GM23338 (cell line): ENCODE measurements around the gene ALG5. TPM values are rescaled to one million over a fixed set of nuclear protein-coding genes. Genes with fewer than 3 reads are reported as not detected.

Source experiments
- ATAC-seq: fragments of 200-7000 bp; cut with Tn5 transposase; 3 replicates; pipeline ENCODE4 v1.9.1; 2020
- DNase-seq: peaks from one replicate; pipeline ENCODE4 v3.0.0-alpha.2; 2015; ENCODE audit warnings: low spot score
- H2AFZ ChIP-seq: fragments of 200-600 bp; sonication (generic); 2 replicates; pipeline ENCODE4 v1.8.0; 2016; ENCODE audit warnings: antibody characterized with exemption, mild to moderate bottlenecking, moderate library complexity
- H3F3A ChIP-seq: fragments of 200-600 bp; sonication (generic); replicated peaks from 2 replicates; pipeline ENCODE4 v1.8.0; 2017; ENCODE audit warnings: antibody characterized with exemption, mixed run types, low read depth
- H3K27ac ChIP-seq: fragments of 200-600 bp; sonication (generic); 2 replicates; pipeline ENCODE4 v1.6.1; 2016; ENCODE audit warnings: low read depth
- H3K27me3 ChIP-seq: fragments of 200-600 bp; sonication (generic); 2 replicates; pipeline ENCODE4 v1.8.0; 2016; ENCODE audit warnings: mild to moderate bottlenecking, mixed run types, moderate library complexity; ENCODE audit not compliant: insufficient read depth
- H3K36me3 ChIP-seq: fragments of 200-600 bp; sonication (generic); 2 replicates; pipeline ENCODE4 v1.8.0; 2016; ENCODE audit warnings: mild to moderate bottlenecking; ENCODE audit not compliant: insufficient read depth
- H3K4me1 ChIP-seq: fragments of 200-600 bp; sonication (generic); 2 replicates; pipeline ENCODE4 v1.8.0; 2016; ENCODE audit warnings: mild to moderate bottlenecking, moderate library complexity; ENCODE audit not compliant: insufficient read depth
- H3K4me2 ChIP-seq: fragments of 200-600 bp; sonication (generic); 2 replicates; pipeline ENCODE4 v1.7.1; 2017; ENCODE audit warnings: mixed run types
- H3K4me3 ChIP-seq: fragments of 200-600 bp; sonication (generic); 2 replicates; pipeline ENCODE4 v1.6.1; 2016; ENCODE audit warnings: mixed run types
- H3K79me2 ChIP-seq: fragments of 200-600 bp; sonication (generic); replicated peaks from 2 replicates; pipeline ENCODE4 v1.8.0; 2017; ENCODE audit warnings: mild to moderate bottlenecking; ENCODE audit not compliant: insufficient read depth
- H3K9me2 ChIP-seq: fragments of 200-600 bp; sonication (generic); 2 replicates; pipeline ENCODE4 v1.8.0; 2017; ENCODE audit not compliant: insufficient read depth
- H4K20me1 ChIP-seq: fragments of 200-600 bp; sonication (generic); replicated peaks from 2 replicates; pipeline ENCODE4 v1.8.0; 2017; ENCODE audit warnings: mild to moderate bottlenecking; ENCODE audit not compliant: insufficient read depth
- H3K27ac Mint-ChIP-seq: 2 replicates; pipeline ENCODE4 v1.8.0; 2020; ENCODE audit warnings: inconsistent platforms, mild to moderate bottlenecking, moderate library complexity, mixed read lengths
- H3K27me3 Mint-ChIP-seq: 3 replicates; pipeline ENCODE4 v1.8.0; 2022; ENCODE audit warnings: low read depth, mild to moderate bottlenecking, moderate library complexity, mixed read lengths, inconsistent platforms; ENCODE audit not compliant: insufficient read depth, poor library complexity
- H3K36me3 Mint-ChIP-seq: 3 replicates; pipeline ENCODE4 v1.8.0; 2021; ENCODE audit warnings: low read depth, mild to moderate bottlenecking, inconsistent platforms, moderate library complexity, mixed read lengths
- H3K4me1 Mint-ChIP-seq: 3 replicates; pipeline ENCODE4 v1.8.0; 2020; ENCODE audit warnings: mild to moderate bottlenecking, inconsistent platforms, mixed read lengths
- H3K4me3 Mint-ChIP-seq: 3 replicates; pipeline ENCODE4 v1.8.0; 2021; ENCODE audit warnings: moderate library complexity, mild to moderate bottlenecking, inconsistent platforms, mixed read lengths
- H3K9me3 Mint-ChIP-seq: 3 replicates; pipeline ENCODE4 v1.8.0; 2020; ENCODE audit warnings: moderate library complexity, mild to moderate bottlenecking, inconsistent platforms, mixed read lengths
- CREB1 ChIP-seq: fragments of 250-450 bp; sonication (Bioruptor Pico); IDR thresholded peaks from 2 replicates; pipeline ENCODE4 v1.5.0; 2020; ENCODE audit warnings: low read depth, mild to moderate bottlenecking, moderate library complexity
- EZH2 ChIP-seq: fragments of 200-600 bp; sonication (generic); IDR thresholded peaks from one replicate; pipeline ENCODE4 v1.8.0; 2017; ENCODE audit warnings: antibody characterized with exemption, mild to moderate bottlenecking, low read depth; ENCODE audit not compliant: unreplicated experiment
- EZH2phosphoT487 ChIP-seq: fragments of 200-600 bp; sonication (generic); IDR thresholded peaks from one replicate; pipeline ENCODE4 v1.8.1; 2018; ENCODE audit warnings: antibody characterized with exemption; ENCODE audit not compliant: unreplicated experiment
- JUNB ChIP-seq: IDR thresholded peaks from one replicate; pipeline ENCODE4 v1.6.1; 2016; ENCODE audit warnings: antibody characterized with exemption; ENCODE audit not compliant: unreplicated experiment
- NANOG ChIP-seq: IDR thresholded peaks from 2 replicates; pipeline ENCODE4 v1.6.1; 2016; ENCODE audit warnings: antibody characterized with exemption, borderline replicate concordance
- POLR2AphosphoS5 ChIP-seq: IDR thresholded peaks from 2 replicates; pipeline ENCODE4 v1.6.1; 2016; ENCODE audit warnings: antibody characterized with exemption, low read depth
- STAT1 ChIP-seq: IDR thresholded peaks from one replicate; pipeline ENCODE4 v1.6.1; 2016; ENCODE audit warnings: antibody characterized with exemption; ENCODE audit not compliant: unreplicated experiment
- ZNF114 ChIP-seq: fragments of 250-450 bp; sonication (Bioruptor Pico); IDR thresholded peaks from 2 replicates; pipeline ENCODE4 v1.5.0; 2020; ENCODE audit warnings: mild to moderate bottlenecking, moderate library complexity
- ZNF331 ChIP-seq: fragments of 250-450 bp; sonication (Bioruptor Pico); IDR thresholded peaks from 2 replicates; pipeline ENCODE4 v1.5.0; 2020; ENCODE audit warnings: low read depth, mild to moderate bottlenecking, moderate library complexity
- polyA plus RNA-seq: library from polyadenylated mRNA; unstranded; fragments of >200 nt; fragmentation: Nextera tagmentation; extraction: Ambion mirVana; gene quantifications from 2 replicates; pipeline ENCODE4 v1.2.1, GENCODE V29; 2016
- total RNA-seq: library from RNA; depleted of rRNA; stranded (reverse); fragments of >200 nt; shearing (Covaris generic); gene quantifications from 2 replicates; pipeline ENCODE4 v1.2.3, GENCODE V29; 2014
- TF ChIP-seq, protein P1 (sequence below), 2 experiments: fragments of 200-600 bp in 1 of 2; sonication (generic) in 1 of 2; conservative IDR thresholded peaks; 2 replicates each; pipeline versions ENCODE4 v1.5.1 to v1.6.1; 2016 to 2017; ENCODE audit warnings: antibody characterized with exemption in 2 of 2, low read depth in 2 of 2, mild to moderate bottlenecking in 2 of 2, moderate library complexity in 1 of 2
- TF ChIP-seq, protein P2 (sequence below): IDR thresholded peaks from one replicate; pipeline ENCODE4 v1.6.1; 2018; ENCODE audit warnings: antibody characterized with exemption; ENCODE audit not compliant: unreplicated experiment
- TF ChIP-seq, protein P3 (sequence below): IDR thresholded peaks from 2 replicates; pipeline ENCODE4 v1.6.1; 2016; ENCODE audit warnings: antibody characterized with exemption

The ALG5 gene
- total and polyA plus RNA-seq, 2 experiments from 2014 or later, result 15.6 to 34.0 TPM

DNA sequence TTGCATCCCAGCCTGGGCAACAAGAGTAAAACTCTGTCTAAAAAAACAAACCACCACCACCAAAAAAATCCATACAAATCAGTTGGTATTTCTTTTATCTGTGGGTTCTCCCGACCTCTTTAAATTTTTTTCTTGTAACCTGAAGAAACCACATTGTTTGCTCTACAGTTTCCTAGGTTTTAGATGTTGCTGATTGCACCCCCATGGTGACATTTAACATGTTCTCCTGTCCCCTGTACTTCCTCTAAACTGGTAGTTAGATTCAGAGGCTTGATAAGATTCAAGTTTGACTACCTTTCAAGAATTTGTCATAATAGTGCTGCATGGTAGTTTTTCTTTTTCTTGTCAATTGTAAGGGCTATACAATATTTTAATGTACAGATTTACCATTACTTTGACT, 24.0 kb downstream of the ALG5 start (continued):
- TF ChIP-seq, protein P1, sequence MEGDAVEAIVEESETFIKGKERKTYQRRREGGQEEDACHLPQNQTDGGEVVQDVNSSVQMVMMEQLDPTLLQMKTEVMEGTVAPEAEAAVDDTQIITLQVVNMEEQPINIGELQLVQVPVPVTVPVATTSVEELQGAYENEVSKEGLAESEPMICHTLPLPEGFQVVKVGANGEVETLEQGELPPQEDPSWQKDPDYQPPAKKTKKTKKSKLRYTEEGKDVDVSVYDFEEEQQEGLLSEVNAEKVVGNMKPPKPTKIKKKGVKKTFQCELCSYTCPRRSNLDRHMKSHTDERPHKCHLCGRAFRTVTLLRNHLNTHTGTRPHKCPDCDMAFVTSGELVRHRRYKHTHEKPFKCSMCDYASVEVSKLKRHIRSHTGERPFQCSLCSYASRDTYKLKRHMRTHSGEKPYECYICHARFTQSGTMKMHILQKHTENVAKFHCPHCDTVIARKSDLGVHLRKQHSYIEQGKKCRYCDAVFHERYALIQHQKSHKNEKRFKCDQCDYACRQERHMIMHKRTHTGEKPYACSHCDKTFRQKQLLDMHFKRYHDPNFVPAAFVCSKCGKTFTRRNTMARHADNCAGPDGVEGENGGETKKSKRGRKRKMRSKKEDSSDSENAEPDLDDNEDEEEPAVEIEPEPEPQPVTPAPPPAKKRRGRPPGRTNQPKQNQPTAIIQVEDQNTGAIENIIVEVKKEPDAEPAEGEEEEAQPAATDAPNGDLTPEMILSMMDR (conservative IDR thresholded peaks at IDR 0.05; ENCODE audit: low read depth in 2 of 2), result no peak
- TF ChIP-seq, protein P2, sequence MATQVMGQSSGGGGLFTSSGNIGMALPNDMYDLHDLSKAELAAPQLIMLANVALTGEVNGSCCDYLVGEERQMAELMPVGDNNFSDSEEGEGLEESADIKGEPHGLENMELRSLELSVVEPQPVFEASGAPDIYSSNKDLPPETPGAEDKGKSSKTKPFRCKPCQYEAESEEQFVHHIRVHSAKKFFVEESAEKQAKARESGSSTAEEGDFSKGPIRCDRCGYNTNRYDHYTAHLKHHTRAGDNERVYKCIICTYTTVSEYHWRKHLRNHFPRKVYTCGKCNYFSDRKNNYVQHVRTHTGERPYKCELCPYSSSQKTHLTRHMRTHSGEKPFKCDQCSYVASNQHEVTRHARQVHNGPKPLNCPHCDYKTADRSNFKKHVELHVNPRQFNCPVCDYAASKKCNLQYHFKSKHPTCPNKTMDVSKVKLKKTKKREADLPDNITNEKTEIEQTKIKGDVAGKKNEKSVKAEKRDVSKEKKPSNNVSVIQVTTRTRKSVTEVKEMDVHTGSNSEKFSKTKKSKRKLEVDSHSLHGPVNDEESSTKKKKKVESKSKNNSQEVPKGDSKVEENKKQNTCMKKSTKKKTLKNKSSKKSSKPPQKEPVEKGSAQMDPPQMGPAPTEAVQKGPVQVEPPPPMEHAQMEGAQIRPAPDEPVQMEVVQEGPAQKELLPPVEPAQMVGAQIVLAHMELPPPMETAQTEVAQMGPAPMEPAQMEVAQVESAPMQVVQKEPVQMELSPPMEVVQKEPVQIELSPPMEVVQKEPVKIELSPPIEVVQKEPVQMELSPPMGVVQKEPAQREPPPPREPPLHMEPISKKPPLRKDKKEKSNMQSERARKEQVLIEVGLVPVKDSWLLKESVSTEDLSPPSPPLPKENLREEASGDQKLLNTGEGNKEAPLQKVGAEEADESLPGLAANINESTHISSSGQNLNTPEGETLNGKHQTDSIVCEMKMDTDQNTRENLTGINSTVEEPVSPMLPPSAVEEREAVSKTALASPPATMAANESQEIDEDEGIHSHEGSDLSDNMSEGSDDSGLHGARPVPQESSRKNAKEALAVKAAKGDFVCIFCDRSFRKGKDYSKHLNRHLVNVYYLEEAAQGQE, result no peak
- TF ChIP-seq ZNF114 (CRISPR knock-in tag), result no peak
- no peak for TF ChIP-seq ZNF331 (CRISPR knock-in tag)
- no peak for TF ChIP-seq EZH2
- no peak for TF ChIP-seq STAT1
- TF ChIP-seq NANOG, result no peak
- no peak for TF ChIP-seq JUNB
- no peak for TF ChIP-seq POLR2AphosphoS5
- TF ChIP-seq, protein P3, sequence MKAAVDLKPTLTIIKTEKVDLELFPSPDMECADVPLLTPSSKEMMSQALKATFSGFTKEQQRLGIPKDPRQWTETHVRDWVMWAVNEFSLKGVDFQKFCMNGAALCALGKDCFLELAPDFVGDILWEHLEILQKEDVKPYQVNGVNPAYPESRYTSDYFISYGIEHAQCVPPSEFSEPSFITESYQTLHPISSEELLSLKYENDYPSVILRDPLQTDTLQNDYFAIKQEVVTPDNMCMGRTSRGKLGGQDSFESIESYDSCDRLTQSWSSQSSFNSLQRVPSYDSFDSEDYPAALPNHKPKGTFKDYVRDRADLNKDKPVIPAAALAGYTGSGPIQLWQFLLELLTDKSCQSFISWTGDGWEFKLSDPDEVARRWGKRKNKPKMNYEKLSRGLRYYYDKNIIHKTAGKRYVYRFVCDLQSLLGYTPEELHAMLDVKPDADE, result no peak
- no peak for TF ChIP-seq EZH2phosphoT487
- no peak for TF ChIP-seq CREB1 (CRISPR knock-in tag)

DNA sequence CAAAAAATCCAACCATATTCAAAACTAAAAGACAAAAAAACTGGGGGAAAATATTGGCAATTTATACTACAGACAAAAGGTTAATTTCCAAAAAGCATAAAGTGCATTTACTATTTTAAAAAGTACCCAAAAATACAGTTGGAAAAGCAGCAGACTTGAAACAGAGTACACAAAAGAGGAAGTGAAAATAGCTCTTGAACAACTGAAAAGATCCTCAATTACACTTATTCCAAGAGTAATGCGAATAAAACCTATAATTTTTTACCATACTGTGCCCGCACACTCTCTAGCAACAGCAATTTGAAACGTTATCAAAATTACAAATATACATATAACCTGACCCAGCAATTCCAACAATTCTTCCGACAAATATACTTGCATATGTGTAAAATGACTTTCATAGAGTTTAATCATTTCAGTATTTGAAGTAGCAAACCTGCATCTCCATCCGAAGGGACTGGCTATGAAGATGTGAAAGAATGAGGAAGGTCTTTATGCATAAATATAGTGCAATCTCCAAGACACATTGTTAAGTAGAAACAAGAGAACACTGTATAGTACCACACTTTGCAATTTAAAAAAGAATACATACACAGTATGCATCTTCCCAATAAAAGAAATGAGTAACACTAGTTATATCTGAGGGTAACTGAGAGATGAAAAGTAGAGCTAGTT, 25.4 kb downstream of the ALG5 start:
- Histone ChIP-seq H3K9me2 (no peaks in the 10 kb centered on the region), H3K4me1 (no peaks in the 10 kb centered on the region), H3F3A (no peaks in the 10 kb centered on the region), H3K79me2 (no peaks in the 10 kb centered on the region; the same call in 1 of the 2 replicates), H4K20me1 (no peaks in the 10 kb centered on the region), H3K4me3 (no peak overlapping the region), H3K27ac (no peak overlapping the region), H2AFZ (no peak overlapping the region), H3K36me3 (peaks cover 14% of the 10 kb centered on the region; the same call in 1 of the 2 replicates), H3K27me3 (no peaks in the 10 kb centered on the region), H3K4me2 (no peak overlapping the region)
- Mint-ChIP-seq H3K4me1 (no peaks in the 10 kb centered on the region), H3K4me3 (no peak overlapping the region), H3K27me3 (no peaks in the 10 kb centered on the region), H3K36me3 (peaks cover 62% of the 10 kb centered on the region), H3K9me3 (peaks cover 5% of the 10 kb centered on the region; the same call in 2 of the 3 replicates), H3K27ac (no peak overlapping the region)
- DNase-seq, result no peak
- no peak for ATAC-seq
- TF ChIP-seq, protein P2, result no peak
- TF ChIP-seq CREB1 (CRISPR knock-in tag), result no peak
- TF ChIP-seq NANOG, result no peak
- TF ChIP-seq, protein P1 (conservative IDR thresholded peaks at IDR 0.05; ENCODE audit: low read depth in 2 of 2), result no peak
- TF ChIP-seq EZH2phosphoT487, result no peak
- no peak for TF ChIP-seq POLR2AphosphoS5
- TF ChIP-seq, protein P3, result no peak
- no peak for TF ChIP-seq EZH2
- no peak for TF ChIP-seq JUNB
- no peak for TF ChIP-seq STAT1
